Esophagus squamous epithelium (tissue), 5 donors: ENCODE results near the gene EPHA5. TPM values are rescaled to one million over a fixed set of nuclear protein-coding genes. Genes with fewer than 3 reads are reported as not detected.

Experiments used
- DNase-seq: peaks from one replicate; lab custom pipeline; 2025; lab: John Stamatoyannopoulos, UW
- H3K27ac ChIP-seq, 4 donors: fragments of 200-600 bp; sonication (generic); one replicate each; pipeline ENCODE4 v1.5.1; 2016 to 2019; ENCODE audit warnings: mild to moderate bottlenecking in 1 of 4
- H3K27me3 ChIP-seq, 4 donors: fragments of 200-600 bp; sonication (generic); 1 replicate in 3 of 4; 2 replicates in 1 of 4; pipeline versions ENCODE4 v1.5.1 to v1.6.0; 2017 to 2021; ENCODE audit warnings: antibody characterized with exemption in 1 of 4
- H3K36me3 ChIP-seq, 3 donors: fragments of 200-600 bp; sonication (generic); one replicate each; pipeline ENCODE4 v1.5.1; 2016 to 2019
- H3K4me1 ChIP-seq, 3 donors: fragments of 200-600 bp; sonication (generic); one replicate each; pipeline ENCODE4 v1.5.1; 2017 to 2019
- H3K4me3 ChIP-seq, 4 donors: fragments of 200-600 bp; sonication (generic); 1 replicate in 3 of 4; 2 replicates in 1 of 4; pipeline ENCODE4 v1.5.1; 2016 to 2019; ENCODE audit warnings: mild to moderate bottlenecking in 2 of 4, moderate library complexity in 1 of 4
- H3K9me3 ChIP-seq, 3 donors: fragments of 200-600 bp; sonication (generic); one replicate each; pipeline ENCODE4 v1.5.1; 2016 to 2019
- CTCF ChIP-seq, 6 experiments: fragments of 450-650 bp in 4 of 6; fragments of 200-600 bp in 2 of 6; sonication (generic) in 2 of 6; IDR thresholded peaks; one replicate each; pipeline ENCODE4 v1.5.1; 2016 to 2019; ENCODE audit warnings: antibody characterized with exemption in 6 of 6, mild to moderate bottlenecking in 4 of 6, moderate library complexity in 4 of 6
- POLR2A ChIP-seq, 4 donors: fragments of 450-650 bp; IDR thresholded peaks; one replicate each; pipeline ENCODE4 v1.6.1; 2017; ENCODE audit warnings: antibody characterized with exemption in 4 of 4, mild to moderate bottlenecking in 4 of 4, moderate library complexity in 3 of 4
- WGBS, 2 donors: methylation state at CpG; one replicate each; pipeline ENCODE4 v1.1.5; 2018; 5-methylcytosine and 5-hydroxymethylcytosine counted together
- intact Hi-C: fragments of 100-400 bp; cut with DNase I; formaldehyde crosslinking; loops from one replicate; pipeline ENCODE4 v1.15.0; 2022
- total RNA-seq, 4 donors: library from RNA; depleted of rRNA; stranded (reverse); fragments of >200 nt; gene quantifications; one replicate each; pipeline ENCODE4 v1.1.0, GENCODE V29; 2016
- donor health status: DM: yes; HTN: yes; CAD: no.

EPHA5 gene
- total RNA-seq, 4 donors from 2014 or later, result under 0.01 to 0.06 TPM; not detected in 2

- Histone ChIP-seq H3K4me3 (no peak overlapping the region), H3K27me3 (no peaks in the 10 kb centered on the region), H3K27ac (no peak overlapping the region), H3K36me3 (no peaks in the 10 kb centered on the region), H3K4me1 (no peaks in the 10 kb centered on the region), H3K9me3 (no peaks in the 10 kb centered on the region)
- TF ChIP-seq CTCF (IDR thresholded peaks at IDR 0.05) (no peak), POLR2A (IDR thresholded peaks at IDR 0.05) (no peak)
- DNase-seq, result no peak
- intact Hi-C loops, result no loop called here
- WGBS, 2 donors, result 87 to 91% methylated on average over 2 of the region's 2 CpGs
Observed at GRCh38 chr4:65358914-65359313, 311.4 kb downstream of the EPHA5 start.

GRCh38 chr4:65353098-65353497, 317.2 kb downstream of the EPHA5 start:
- DNase-seq, result no peak
- TF ChIP-seq POLR2A (IDR thresholded peaks at IDR 0.05), result no peak
- no peak for TF ChIP-seq CTCF (IDR thresholded peaks at IDR 0.05)
- no peak overlapping the region for H3K4me3 ChIP-seq
- WGBS, 2 donors, result 77 to 83% methylated on average over 1 of the region's 1 CpG
- H3K4me1 ChIP-seq, result no peaks in the 10 kb centered on the region
- H3K36me3 ChIP-seq, result no peaks in the 10 kb centered on the region
- H3K27ac ChIP-seq, result no peak overlapping the region
- no peaks in the 10 kb centered on the region for H3K27me3 ChIP-seq
- H3K9me3 ChIP-seq, result no peaks in the 10 kb centered on the region
- intact Hi-C loops, result no loop called here

GRCh38 chr4:65344278-65344825, 325.9 kb downstream of the EPHA5 start:
- TF ChIP-seq CTCF (IDR thresholded peaks at IDR 0.05) (no peak), POLR2A (IDR thresholded peaks at IDR 0.05) (no peak)
- Histone ChIP-seq H3K4me1 (peaks cover 0 to 9% (median 0%) of the 10 kb centered on the region in 3 donors), H3K27ac (no peak overlapping the region), H3K9me3 (no peaks in the 10 kb centered on the region), H3K4me3 (no peak overlapping the region), H3K27me3 (no peaks in the 10 kb centered on the region), H3K36me3 (no peaks in the 10 kb centered on the region)
- DNase-seq, result no peak
- intact Hi-C loops, result no loop called here
- 28 to 33% methylated on average over 4 of the region's 4 CpGs for WGBS, 2 donors

- 67 to 84% methylated on average over 1 of the region's 1 CpG for WGBS, 2 donors
- H3K9me3 ChIP-seq, result no peaks in the 10 kb centered on the region
Observed at GRCh38 chr4:65343342-65343741, 326.9 kb downstream of the EPHA5 start.

GRCh38 chr4:65341557-65341956, 328.7 kb downstream of the EPHA5 start:
- Histone ChIP-seq H3K4me3 (no peak overlapping the region), H3K36me3 (no peaks in the 10 kb centered on the region), H3K9me3 (no peaks in the 10 kb centered on the region), H3K4me1 (peaks cover 0 to 9% (median 0%) of the 10 kb centered on the region in 3 donors), H3K27me3 (no peaks in the 10 kb centered on the region), H3K27ac (no peak overlapping the region)
- intact Hi-C loops, result no loop called here
- TF ChIP-seq POLR2A (IDR thresholded peaks at IDR 0.05) (no peak), CTCF (IDR thresholded peaks at IDR 0.05) (no peak)
- no peak for DNase-seq

More at GRCh38 chr4:65343342-65343741, 326.9 kb downstream of the EPHA5 start:
- H3K4me3 ChIP-seq, result no peak overlapping the region
- no peak for DNase-seq
- H3K36me3 ChIP-seq, result no peaks in the 10 kb centered on the region
- H3K27me3 ChIP-seq, result no peaks in the 10 kb centered on the region
- H3K27ac ChIP-seq, result no peak overlapping the region
- peaks cover 0 to 9% (median 0%) of the 10 kb centered on the region in 3 donors for H3K4me1 ChIP-seq
- intact Hi-C loops, result no loop called here
- TF ChIP-seq POLR2A (IDR thresholded peaks at IDR 0.05) (no peak), CTCF (IDR thresholded peaks at IDR 0.05) (no peak)
